Measurements from ENCODE around the gene PNLDC1. TPM values are rescaled to one million over a fixed set of nuclear protein-coding genes. Genes with fewer than 3 reads are reported as not detected.

The PNLDC1 gene
- total and polyA plus RNA-seq, 2 experiments from 2014 or later = 0.11 TPM; not detected in 1

GRCh38 chr6:159761129-159761872, 38.8 kb upstream of the PNLDC1 start:
- peaks cover 41% of the 10 kb centered on the region for H3K79me2 ChIP-seq
- no peak for TF ChIP-seq CTCF (IDR thresholded peaks at IDR 0.05; ENCODE audit: poor library complexity)
- TF ChIP-seq EZH2phosphoT487 (IDR thresholded peaks at IDR 0.05; ENCODE audit: low read depth, severe bottlenecking, unreplicated experiment) = no peak
- no peak for TF ChIP-seq EZH2 (IDR thresholded peaks at IDR 0.05; ENCODE audit: borderline replicate concordance)

GRCh38 chr6:159761873-159762680, 38.0 kb upstream of the PNLDC1 start, which contains the start of gene ACAT2:
ACAT2 (plus strand) TSS chr6:159762045; CDS start chr6:159762088, 43 bp downstream.
- Histone ChIP-seq H3K4me1 (ENCODE audit: insufficient read depth) (peaks cover 20% of the 10 kb centered on the region), H3K27ac (peak within 1 kb of the TSS; percentile 99), H3K4me3 (peak within 1 kb of the TSS; percentile 84), H3K36me3 (replicated peaks; ENCODE audit: insufficient read depth, low read depth) (no peaks in the 10 kb centered on the region), H4K20me1 (ENCODE audit: insufficient read depth, poor library complexity, severe bottlenecking) (no peaks in the 10 kb centered on the region), H3K79me2 (peaks cover 35% of the 10 kb centered on the region), H3K27me3 (no peaks in the 10 kb centered on the region), H2AFZ (peak within 1 kb of the TSS; percentile 92), H3K4me2 (peak within 1 kb of the TSS; percentile 96), H3K9me3 (ENCODE audit: low read depth) (no peaks in the 10 kb centered on the region), H3K9me2 (replicated peaks; ENCODE audit: insufficient read depth) (no peaks in the 10 kb centered on the region)
- TF ChIP-seq EZH2 (IDR thresholded peaks at IDR 0.05; ENCODE audit: borderline replicate concordance) = no peak
- no peak for TF ChIP-seq CTCF (IDR thresholded peaks at IDR 0.05; ENCODE audit: poor library complexity)
- no peak for TF ChIP-seq EZH2phosphoT487 (IDR thresholded peaks at IDR 0.05; ENCODE audit: low read depth, severe bottlenecking, unreplicated experiment)
- WGBS (ENCODE audit: low lambda C conversion rate, missing lambda C conversion rate) = 4% methylated on average over 48 of the region's 76 CpGs
- peak; percentile 96 for DNase-seq (ENCODE audit: low spot score)

More at GRCh38 chr6:159761129-159761872, 38.8 kb upstream of the PNLDC1 start:
- no peaks in the 10 kb centered on the region for H4K20me1 ChIP-seq (ENCODE audit: insufficient read depth, poor library complexity, severe bottlenecking)
- no peaks in the 10 kb centered on the region for H3K36me3 ChIP-seq (replicated peaks; ENCODE audit: insufficient read depth, low read depth)
- H3K9me2 ChIP-seq (replicated peaks; ENCODE audit: insufficient read depth) = no peaks in the 10 kb centered on the region
- peak overlapping the region; percentile 68 for H3K4me3 ChIP-seq
- no peaks in the 10 kb centered on the region for H3K27me3 ChIP-seq
- peak; percentile 49 for DNase-seq (ENCODE audit: low spot score)
- peaks cover 20% of the 10 kb centered on the region for H3K4me1 ChIP-seq (ENCODE audit: insufficient read depth)
- H2AFZ ChIP-seq = peak overlapping the region; percentile 92
- 15% methylated on average over 38 of the region's 45 CpGs for WGBS (ENCODE audit: low lambda C conversion rate, missing lambda C conversion rate)
- peak overlapping the region; percentile 99 for H3K27ac ChIP-seq
- H3K4me2 ChIP-seq = peak overlapping the region; percentile 96
- H3K9me3 ChIP-seq (ENCODE audit: low read depth) = no peaks in the 10 kb centered on the region

- H3K36me3 ChIP-seq (replicated peaks; ENCODE audit: insufficient read depth, low read depth) = no peaks in the 10 kb centered on the region
- H3K4me3 ChIP-seq = peak overlapping the region; percentile 84
- 29% methylated on average over 16 of the region's 16 CpGs for WGBS (ENCODE audit: low lambda C conversion rate, missing lambda C conversion rate)
- H3K9me3 ChIP-seq (ENCODE audit: low read depth) = no peaks in the 10 kb centered on the region
- peak overlapping the region; percentile 96 for H3K4me2 ChIP-seq
- H4K20me1 ChIP-seq (ENCODE audit: insufficient read depth, poor library complexity, severe bottlenecking) = no peaks in the 10 kb centered on the region
- H2AFZ ChIP-seq = peak overlapping the region; percentile 35
- H3K4me1 ChIP-seq (ENCODE audit: insufficient read depth) = peaks cover 20% of the 10 kb centered on the region
- peaks cover 34% of the 10 kb centered on the region for H3K79me2 ChIP-seq
- TF ChIP-seq EZH2 (IDR thresholded peaks at IDR 0.05; ENCODE audit: borderline replicate concordance) = no peak
- TF ChIP-seq EZH2phosphoT487 (IDR thresholded peaks at IDR 0.05; ENCODE audit: low read depth, severe bottlenecking, unreplicated experiment) = no peak
- no peak for TF ChIP-seq CTCF (IDR thresholded peaks at IDR 0.05; ENCODE audit: poor library complexity)
- no peaks in the 10 kb centered on the region for H3K9me2 ChIP-seq (replicated peaks; ENCODE audit: insufficient read depth)
- peak overlapping the region; percentile 99 for H3K27ac ChIP-seq
- no peaks in the 10 kb centered on the region for H3K27me3 ChIP-seq
- DNase-seq (ENCODE audit: low spot score) = peak; percentile 57
These were observed 37.3 kb upstream of the PNLDC1 start for GRCh38 chr6:159762681-159763293.

Measured in hepatocyte (in vitro differentiated cells).